Breast epithelium (tissue), 3 donors: Measurements from ENCODE around the gene ZMIZ1.

Experiments used
- POLR2A ChIP-seq: fragments of 450-650 bp; IDR thresholded peaks from one replicate; pipeline ENCODE4 v1.6.1; 2016; ENCODE audit warnings: antibody characterized with exemption, mild to moderate bottlenecking, moderate library complexity
- TF ChIP-seq, protein P1 (sequence below), 3 donors: fragments of 450-650 bp; IDR thresholded peaks; one replicate each; pipeline ENCODE4 v1.5.1; 2016 to 2017; ENCODE audit warnings: antibody characterized with exemption in 3 of 3, mild to moderate bottlenecking in 3 of 3, moderate library complexity in 3 of 3

DNA sequence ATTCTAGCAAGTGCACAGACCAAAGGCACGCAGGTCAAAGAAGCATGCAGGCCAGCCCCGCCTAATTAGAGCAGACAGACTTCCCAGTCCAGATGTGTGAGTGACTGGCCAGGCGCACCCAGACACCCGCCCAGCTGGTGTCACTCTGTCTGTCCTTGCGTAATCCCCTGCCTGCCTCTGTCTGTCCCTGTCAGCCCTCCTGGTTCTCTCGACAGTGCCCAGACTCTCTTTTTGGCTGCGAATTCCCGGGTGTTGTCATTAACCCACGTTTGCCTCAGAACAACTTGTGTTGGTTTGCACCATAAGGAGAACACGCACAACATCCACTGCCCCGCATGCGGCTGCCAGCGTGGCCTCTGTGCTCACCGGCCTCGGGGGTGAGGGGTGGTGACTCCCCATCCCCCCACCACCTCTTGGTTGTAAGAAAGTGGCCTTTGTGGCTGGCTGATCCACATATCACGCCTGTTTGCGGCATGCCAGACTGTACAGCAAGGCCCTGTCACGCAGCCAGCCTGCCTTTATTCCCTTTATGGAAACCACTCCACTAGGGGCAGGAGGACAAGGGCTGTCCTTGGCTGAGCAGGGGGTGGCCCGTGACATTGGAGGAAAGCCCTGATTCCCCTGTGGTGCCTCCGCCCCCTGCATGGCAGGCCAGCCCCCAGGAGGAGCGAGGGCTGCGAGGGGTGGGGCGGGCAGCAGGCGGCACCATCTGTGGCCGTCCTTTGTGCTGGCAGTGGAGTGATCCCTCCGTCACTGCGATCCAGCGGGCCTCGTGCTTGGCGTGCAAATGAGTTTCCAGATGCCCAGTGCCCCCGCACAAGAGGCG is 205.7 kb downstream of the ZMIZ1 start:
- TF ChIP-seq, protein P1, sequence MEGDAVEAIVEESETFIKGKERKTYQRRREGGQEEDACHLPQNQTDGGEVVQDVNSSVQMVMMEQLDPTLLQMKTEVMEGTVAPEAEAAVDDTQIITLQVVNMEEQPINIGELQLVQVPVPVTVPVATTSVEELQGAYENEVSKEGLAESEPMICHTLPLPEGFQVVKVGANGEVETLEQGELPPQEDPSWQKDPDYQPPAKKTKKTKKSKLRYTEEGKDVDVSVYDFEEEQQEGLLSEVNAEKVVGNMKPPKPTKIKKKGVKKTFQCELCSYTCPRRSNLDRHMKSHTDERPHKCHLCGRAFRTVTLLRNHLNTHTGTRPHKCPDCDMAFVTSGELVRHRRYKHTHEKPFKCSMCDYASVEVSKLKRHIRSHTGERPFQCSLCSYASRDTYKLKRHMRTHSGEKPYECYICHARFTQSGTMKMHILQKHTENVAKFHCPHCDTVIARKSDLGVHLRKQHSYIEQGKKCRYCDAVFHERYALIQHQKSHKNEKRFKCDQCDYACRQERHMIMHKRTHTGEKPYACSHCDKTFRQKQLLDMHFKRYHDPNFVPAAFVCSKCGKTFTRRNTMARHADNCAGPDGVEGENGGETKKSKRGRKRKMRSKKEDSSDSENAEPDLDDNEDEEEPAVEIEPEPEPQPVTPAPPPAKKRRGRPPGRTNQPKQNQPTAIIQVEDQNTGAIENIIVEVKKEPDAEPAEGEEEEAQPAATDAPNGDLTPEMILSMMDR (IDR thresholded peaks at IDR 0.05): peak in 2 of 3 donors; percentile 18 to 34
- no peak for TF ChIP-seq POLR2A
